ENCODE data around the gene MRAS. TPM values are rescaled to one million over a fixed set of nuclear protein-coding genes. Genes with fewer than 3 reads are reported as not detected.

MRAS gene
- total RNA-seq, 1 donor from 2014 or later, result 79.4 TPM

GRCh38 chr3:138338811-138339210 lies 9.6 kb upstream of the MRAS start:
- TF ChIP-seq CTCF (IDR thresholded peaks at IDR 0.05), result no peak
- Histone ChIP-seq H3K36me3 (no peaks in the 10 kb centered on the region), H3K4me1 (no peaks in the 10 kb centered on the region), H3K27ac (no peak overlapping the region), H3K4me3 (no peak overlapping the region), H3K9me3 (no peaks in the 10 kb centered on the region), H3K27me3 (no peaks in the 10 kb centered on the region)
- intact Hi-C loops (cut with DNase I), result no loop called here
- ATAC-seq, result peak; percentile 23
- no peak for DNase-seq

GRCh38 chr3:138340511-138340910 lies 7.9 kb upstream of the MRAS start:
- no peak for TF ChIP-seq CTCF (IDR thresholded peaks at IDR 0.05)
- ATAC-seq (no peak), DNase-seq (no peak)
- intact Hi-C loops (cut with DNase I), result no loop called here
- Histone ChIP-seq H3K4me1 (no peaks in the 10 kb centered on the region), H3K36me3 (no peaks in the 10 kb centered on the region), H3K4me3 (no peak overlapping the region), H3K27ac (no peak overlapping the region), H3K27me3 (no peaks in the 10 kb centered on the region), H3K9me3 (no peaks in the 10 kb centered on the region)

- H3K27me3 ChIP-seq, result no peaks in the 10 kb centered on the region
- no peak overlapping the region for H3K27ac ChIP-seq
- intact Hi-C loops (cut with DNase I), result no loop called here
- ATAC-seq (no peak), DNase-seq (no peak)
- no peaks in the 10 kb centered on the region for H3K9me3 ChIP-seq
- no peak for TF ChIP-seq CTCF (IDR thresholded peaks at IDR 0.05)
- H3K4me1 ChIP-seq, result peaks cover 1% of the 10 kb centered on the region
- no peak overlapping the region for H3K4me3 ChIP-seq
- no peaks in the 10 kb centered on the region for H3K36me3 ChIP-seq
Observed at GRCh38 chr3:138344754-138345153, 3.6 kb upstream of the MRAS start.

GRCh38 chr3:138348754-138349739 lies 668 bp downstream of the MRAS start:
- no peaks in the 10 kb centered on the region for H3K36me3 ChIP-seq
- DNase-seq, result no peak
- intact Hi-C loops (cut with DNase I), result no loop called here
- H3K27ac ChIP-seq, result peak overlapping the region; percentile 93
- H3K9me3 ChIP-seq, result no peaks in the 10 kb centered on the region
- TF ChIP-seq CTCF (IDR thresholded peaks at IDR 0.05), result no peak
- H3K4me3 ChIP-seq, result peak overlapping the region; percentile 78
- no peaks in the 10 kb centered on the region for H3K27me3 ChIP-seq
- ATAC-seq, result no peak
- peaks cover 23% of the 10 kb centered on the region for H3K4me1 ChIP-seq

GRCh38 chr3:138349926-138350665 lies 1.7 kb downstream of the MRAS start:
- no peaks in the 10 kb centered on the region for H3K27me3 ChIP-seq
- H3K4me1 ChIP-seq, result peaks cover 23% of the 10 kb centered on the region
- DNase-seq, result peak; percentile 78
- H3K4me3 ChIP-seq, result peak overlapping the region; percentile 78
- no peaks in the 10 kb centered on the region for H3K9me3 ChIP-seq
- peak; percentile 11 for ATAC-seq
- intact Hi-C loops (cut with DNase I), result no loop called here
- H3K36me3 ChIP-seq, result peaks cover 2% of the 10 kb centered on the region
- peak overlapping the region; percentile 93 for H3K27ac ChIP-seq
- no peak for TF ChIP-seq CTCF (IDR thresholded peaks at IDR 0.05)
